NCI-H2171 (cell line): ENCODE results near the gene SLC35F6.

Source experiments
- DNase-seq: peaks from one replicate; lab custom pipeline; 2025; lab: John Stamatoyannopoulos, UW

Gene SLC35F6

GRCh38 chr2:26822877-26823276 is 58.8 kb downstream of the SLC35F6 start:
- DNase-seq: no peak
